HEK293 (cell line): ENCODE measurements around the gene ZFY.

ENCODE experiments used
- CTCF ChIA-PET: fragments of 350-600 bp; formaldehyde crosslinking; extraction: SDS; loops from one replicate; lab custom pipeline; 2021; ENCODE audit warnings: antibody characterized with exemption; lab: Yijun Ruan, JAX
- POLR2A ChIA-PET: fragments of 300-600 bp; formaldehyde crosslinking; extraction: SDS; loops from one replicate; lab custom pipeline; 2020; ENCODE audit warnings: antibody characterized with exemption, inconsistent platforms; lab: Yijun Ruan, JAX
- H3K27ac ChIP-seq: fragments of 200-500 bp; sonication (Bioruptor generic); 2 replicates; pipeline ENCODE4 v1.5.1; 2014; ENCODE audit warnings: low read depth, low read length, control low read depth, inconsistent platforms; ENCODE audit errors: extremely low read depth
- H3K36me3 ChIP-seq, 2 experiments: fragments of 200-500 bp in 1 of 2; sonication (Bioruptor generic) in 1 of 2; 1 replicate in 1 of 2; 2 replicates in 1 of 2; pipeline ENCODE4 v1.5.1; 2014 to 2017; ENCODE audit warnings: inconsistent platforms in 2 of 2, low read length in 2 of 2; ENCODE audit not compliant: control insufficient read depth in 2 of 2, insufficient read depth in 1 of 2
- H3K4me1 ChIP-seq: fragments of 200-500 bp; sonication (Bioruptor generic); 2 replicates; pipeline ENCODE4 v1.5.1; 2014; ENCODE audit warnings: mild to moderate bottlenecking, low read length, inconsistent platforms; ENCODE audit not compliant: control insufficient read depth, insufficient read depth
- H3K4me3 ChIP-seq: 2 replicates; pipeline ENCODE4 v1.5.1; 2011; ENCODE audit warnings: low read depth, mild to moderate bottlenecking, control low read depth, low read length, moderate library complexity
- H3K9me3 ChIP-seq: fragments of 200-500 bp; sonication (Bioruptor generic); 2 replicates; pipeline ENCODE4 v1.5.1; 2014; ENCODE audit warnings: low read depth, low read length, inconsistent platforms; ENCODE audit not compliant: control insufficient read depth, insufficient read depth
- HIC1 ChIP-seq: fragments of 450-650 bp; formaldehyde crosslinking; IDR thresholded peaks from 2 replicates; pipeline ENCODE4 v1.5.1; 2016; ENCODE audit warnings: missing biosample characterization, missing genetic modification characterization
- IKZF3 ChIP-seq: fragments of 450-650 bp; IDR thresholded peaks from 2 replicates; pipeline ENCODE4 v1.5.0; 2018; ENCODE audit warnings: missing biosample characterization, mild to moderate bottlenecking, missing genetic modification characterization, moderate library complexity
- OVOL3 ChIP-seq: fragments of 450-650 bp; formaldehyde crosslinking; IDR thresholded peaks from 2 replicates; pipeline ENCODE4 v1.5.1; 2016; ENCODE audit warnings: missing biosample characterization, missing genetic modification characterization
- PRDM4 ChIP-seq: fragments of 450-650 bp; formaldehyde crosslinking; IDR thresholded peaks from 2 replicates; pipeline ENCODE4 v1.5.1; 2017; ENCODE audit warnings: missing biosample characterization, missing genetic modification characterization
- SETDB1 ChIP-seq: IDR thresholded peaks from one replicate; pipeline ENCODE4 v1.6.1; 2017; ENCODE audit warnings: mild to moderate bottlenecking, low read length, moderate library complexity, mixed read lengths; ENCODE audit not compliant: insufficient read length
- ZBTB10 ChIP-seq: fragments of 450-650 bp; formaldehyde crosslinking; IDR thresholded peaks from 2 replicates; pipeline ENCODE4 v1.5.1; 2016; ENCODE audit warnings: missing biosample characterization, missing genetic modification characterization
- ZBTB17 ChIP-seq: fragments of 450-650 bp; formaldehyde crosslinking; IDR thresholded peaks from 2 replicates; pipeline ENCODE4 v1.5.1; 2016; ENCODE audit warnings: missing biosample characterization, missing genetic modification characterization
- ZBTB49 ChIP-seq: fragments of 450-650 bp; formaldehyde crosslinking; IDR thresholded peaks from 2 replicates; pipeline ENCODE4 v1.5.1; 2016; ENCODE audit warnings: missing biosample characterization, missing genetic modification characterization, low read depth
- ZBTB7A ChIP-seq: fragments of 450-650 bp; formaldehyde crosslinking; IDR thresholded peaks from 2 replicates; pipeline ENCODE4 v1.5.1; 2016; ENCODE audit warnings: low read depth, missing biosample characterization, missing genetic modification characterization
- ZFP69B ChIP-seq: fragments of 450-650 bp; formaldehyde crosslinking; IDR thresholded peaks from 2 replicates; pipeline ENCODE4 v1.5.1; 2016; ENCODE audit warnings: missing biosample characterization, missing genetic modification characterization
- ZNF175 ChIP-seq: fragments of 450-650 bp; formaldehyde crosslinking; IDR thresholded peaks from 2 replicates; pipeline ENCODE4 v1.5.1; 2016; ENCODE audit warnings: missing biosample characterization, missing genetic modification characterization
- ZNF19 ChIP-seq: fragments of 450-650 bp; formaldehyde crosslinking; IDR thresholded peaks from 2 replicates; pipeline ENCODE4; 2016; ENCODE audit warnings: missing biosample characterization, missing genetic modification characterization, low read depth
- ZNF239 ChIP-seq: fragments of 450-650 bp; formaldehyde crosslinking; IDR thresholded peaks from 2 replicates; pipeline ENCODE4 v1.5.1; 2016; ENCODE audit warnings: missing biosample characterization, missing genetic modification characterization
- ZNF362 ChIP-seq: fragments of 450-650 bp; formaldehyde crosslinking; IDR thresholded peaks from 2 replicates; pipeline ENCODE4 v1.5.1; 2016; ENCODE audit warnings: missing biosample characterization, missing genetic modification characterization
- ZNF449 ChIP-seq: fragments of 450-650 bp; formaldehyde crosslinking; IDR thresholded peaks from 2 replicates; pipeline ENCODE4 v1.5.1; 2017; ENCODE audit warnings: missing biosample characterization, mild to moderate bottlenecking, missing genetic modification characterization, moderate library complexity
- ZNF530 ChIP-seq: fragments of 450-650 bp; formaldehyde crosslinking; IDR thresholded peaks from 2 replicates; pipeline ENCODE4 v1.5.1; 2016; ENCODE audit warnings: low read depth, missing biosample characterization, missing genetic modification characterization
- ZNF623 ChIP-seq: fragments of 450-650 bp; formaldehyde crosslinking; IDR thresholded peaks from 2 replicates; pipeline ENCODE4 v1.5.1; 2016; ENCODE audit warnings: missing biosample characterization, missing genetic modification characterization
- ZNF654 ChIP-seq: fragments of 450-650 bp; formaldehyde crosslinking; IDR thresholded peaks from 2 replicates; pipeline ENCODE4 v1.5.1; 2016; ENCODE audit warnings: low read depth, missing biosample characterization, missing genetic modification characterization
- ZNF704 ChIP-seq: fragments of 450-650 bp; formaldehyde crosslinking; IDR thresholded peaks from 2 replicates; pipeline ENCODE4 v1.5.1; 2016; ENCODE audit warnings: missing biosample characterization, missing genetic modification characterization
- ZSCAN16 ChIP-seq: fragments of 450-650 bp; formaldehyde crosslinking; IDR thresholded peaks from 2 replicates; pipeline ENCODE4 v1.5.1; 2016; ENCODE audit warnings: missing biosample characterization, missing genetic modification characterization

The ZFY gene

GRCh38 chrY:3023606-3024005 lies 88.4 kb downstream of the ZFY start:
- CTCF ChIA-PET, result no interaction called here

GRCh38 chrY:3025357-3025756 lies 90.2 kb downstream of the ZFY start:
- Histone ChIP-seq H3K4me1 (no peaks in the 10 kb centered on the region), H3K4me3 (no peak overlapping the region), H3K9me3 (no peaks in the 10 kb centered on the region), H3K27ac (no peak overlapping the region), H3K36me3 (no peaks in the 10 kb centered on the region)
- TF ChIP-seq ZNF19 (tag by site-specific recombination) (no peak), ZBTB49 (tag by site-specific recombination) (no peak), HIC1 (tag by site-specific recombination) (no peak), ZBTB10 (tag by site-specific recombination) (no peak), PRDM4 (no peak), ZNF175 (tag by site-specific recombination) (no peak), ZNF704 (tag by site-specific recombination) (no peak), ZSCAN16 (tag by site-specific recombination) (no peak), ZNF530 (tag by site-specific recombination) (no peak), ZNF654 (no peak), OVOL3 (tag by site-specific recombination) (no peak), ZNF362 (tag by site-specific recombination) (no peak), ZFP69B (tag by site-specific recombination) (no peak), ZNF623 (tag by site-specific recombination) (no peak)
- ChIA-PET CTCF (no interaction called here), POLR2A (no interaction called here)

More at GRCh38 chrY:3023606-3024005, 88.4 kb downstream of the ZFY start:
- no peak overlapping the region for H3K27ac ChIP-seq
- H3K4me1 ChIP-seq, result no peaks in the 10 kb centered on the region
- H3K4me3 ChIP-seq, result no peak overlapping the region
- TF ChIP-seq IKZF3 (tag by site-specific recombination), result no peak
- TF ChIP-seq SETDB1, result no peak
- no peak for TF ChIP-seq ZNF449 (tag by site-specific recombination)
- TF ChIP-seq ZBTB17 (tag by site-specific recombination), result no peak
- TF ChIP-seq ZNF239 (tag by site-specific recombination), result no peak
- TF ChIP-seq ZBTB7A (tag by site-specific recombination), result no peak
- POLR2A ChIA-PET, result no interaction called here
- no peaks in the 10 kb centered on the region for H3K9me3 ChIP-seq
- no peaks in the 10 kb centered on the region for H3K36me3 ChIP-seq
